IPS-11a (cell line): ENCODE measurements around the gene RAD18.

Source experiments
- H3K4me3 ChIP-seq: one replicate; pipeline ENCODE4 v1.5.1; 2013; ENCODE audit warnings: low read depth, low read length, control low read depth

RAD18 gene

DNA sequence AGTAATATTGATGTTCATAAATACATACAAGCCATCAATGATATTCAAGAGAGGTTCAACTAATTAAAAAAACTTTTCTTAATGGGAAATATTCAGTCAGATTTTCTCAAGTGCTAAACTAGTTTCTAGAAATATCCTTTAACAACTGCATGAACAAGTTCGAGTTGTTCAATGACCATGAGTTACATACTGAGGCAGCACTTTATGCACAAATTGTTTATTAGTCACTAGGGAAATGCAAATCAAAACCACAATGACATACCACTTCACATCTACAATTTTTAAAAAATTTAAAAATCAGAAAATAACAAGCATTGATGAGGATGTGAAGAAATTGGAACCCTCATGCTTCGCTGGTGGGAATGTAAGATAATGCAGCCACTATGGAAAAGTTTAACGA is 62.4 kb downstream of the RAD18 start:
- H3K4me3 ChIP-seq, result no peak overlapping the region

DNA sequence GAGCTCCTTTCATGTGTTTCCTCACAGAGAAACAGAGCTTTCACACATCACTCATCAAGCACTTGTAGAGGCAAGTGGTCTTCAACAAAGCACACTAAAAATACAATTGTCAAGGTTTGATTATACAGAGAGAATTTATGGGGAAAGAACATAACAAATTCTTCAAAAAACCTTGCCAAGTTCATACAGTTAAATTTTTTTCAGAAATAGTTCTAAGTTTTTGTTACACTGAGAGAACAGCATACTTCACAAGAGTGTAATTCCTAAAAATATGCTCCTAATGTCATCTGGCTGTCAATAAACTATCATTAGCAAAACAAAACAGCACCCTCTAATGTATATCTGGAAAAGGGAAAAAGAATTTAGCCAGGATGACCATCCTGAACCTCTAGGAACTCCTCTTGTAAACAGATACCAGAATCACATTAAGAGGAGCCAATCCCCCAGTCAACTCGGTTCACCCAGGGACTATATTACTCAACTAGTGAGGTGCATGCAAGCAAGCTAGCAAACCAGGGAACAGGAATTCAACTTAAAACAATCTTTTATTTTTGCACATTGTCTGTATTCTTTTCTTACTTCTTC is 63.3 kb downstream of the RAD18 start:
- no peak overlapping the region for H3K4me3 ChIP-seq

DNA sequence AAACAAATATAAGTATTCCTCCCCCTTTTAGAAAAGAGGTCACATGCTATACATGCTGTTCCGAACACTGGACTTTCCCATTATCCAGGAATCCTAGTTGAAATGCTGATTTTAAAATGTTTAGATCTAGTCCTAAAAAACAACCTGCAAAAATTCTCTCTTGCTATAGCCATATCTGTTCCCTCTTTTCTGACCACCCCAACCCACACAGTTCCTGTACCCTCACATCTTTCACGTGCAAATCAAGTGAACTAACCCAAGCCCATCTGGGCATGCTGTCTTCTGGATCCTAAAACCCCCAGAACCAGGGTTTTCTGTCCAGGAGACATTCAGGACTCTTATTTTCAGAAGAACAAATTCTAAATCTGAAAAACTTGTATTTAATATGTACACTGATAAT is 67.4 kb downstream of the RAD18 start:
- no peak overlapping the region for H3K4me3 ChIP-seq

DNA sequence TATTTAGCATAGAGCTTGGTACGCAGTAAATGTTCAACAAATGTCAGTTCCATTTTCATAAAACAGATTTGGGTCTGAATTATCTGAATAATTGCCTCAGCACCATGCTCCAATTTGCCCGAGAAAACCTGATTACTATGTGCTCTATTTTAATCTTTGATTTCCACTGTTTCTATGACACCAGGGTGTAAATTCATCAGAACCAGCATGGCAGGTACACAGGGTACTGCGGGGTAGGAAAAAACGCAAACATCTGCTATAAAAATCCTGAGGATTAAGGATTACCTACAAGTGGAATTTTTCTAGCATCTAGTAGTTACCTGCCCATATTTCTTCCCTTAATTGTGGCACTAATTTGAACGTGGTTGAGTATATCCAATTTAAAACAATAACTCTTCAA is 70.3 kb downstream of the RAD18 start:
- no peak overlapping the region for H3K4me3 ChIP-seq

DNA sequence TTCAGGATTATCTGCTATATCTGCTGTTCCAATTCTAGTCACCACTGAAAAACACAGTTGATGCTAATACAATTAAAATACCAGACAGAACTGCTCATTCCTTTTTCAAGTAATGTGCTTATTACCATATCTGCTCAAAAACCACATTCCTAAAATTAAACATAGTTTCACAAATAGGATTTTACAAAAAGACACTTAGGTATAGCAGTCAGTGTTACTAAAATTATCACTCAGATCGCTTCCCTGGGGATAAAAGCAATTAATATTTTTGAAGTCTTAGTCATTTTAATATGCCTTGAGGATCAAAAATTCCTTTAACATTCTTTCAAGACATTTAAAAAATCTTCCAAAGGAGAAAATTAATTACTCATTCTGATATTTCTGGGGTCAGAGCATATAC is 71.5 kb downstream of the RAD18 start:
- no peak overlapping the region for H3K4me3 ChIP-seq

DNA sequence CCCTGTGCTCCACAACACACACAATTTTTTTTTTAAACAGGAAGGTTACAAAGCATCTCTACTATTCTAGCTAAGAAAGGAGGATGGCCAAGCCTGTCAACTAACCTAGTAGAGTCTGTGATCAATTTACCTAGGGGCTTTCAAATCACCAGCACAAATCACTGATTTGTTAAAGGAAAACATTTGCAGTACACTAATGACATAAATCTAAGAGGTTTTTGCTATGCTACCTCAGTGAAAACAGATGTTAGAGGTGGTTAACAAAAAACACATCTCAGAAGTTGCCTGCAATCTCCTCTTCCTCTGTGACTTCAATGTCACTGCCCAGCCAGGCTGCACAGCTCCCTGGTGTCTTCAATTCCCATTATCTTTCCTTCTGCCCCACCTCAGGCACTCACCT is 72.0 kb downstream of the RAD18 start:
- no peak overlapping the region for H3K4me3 ChIP-seq

DNA sequence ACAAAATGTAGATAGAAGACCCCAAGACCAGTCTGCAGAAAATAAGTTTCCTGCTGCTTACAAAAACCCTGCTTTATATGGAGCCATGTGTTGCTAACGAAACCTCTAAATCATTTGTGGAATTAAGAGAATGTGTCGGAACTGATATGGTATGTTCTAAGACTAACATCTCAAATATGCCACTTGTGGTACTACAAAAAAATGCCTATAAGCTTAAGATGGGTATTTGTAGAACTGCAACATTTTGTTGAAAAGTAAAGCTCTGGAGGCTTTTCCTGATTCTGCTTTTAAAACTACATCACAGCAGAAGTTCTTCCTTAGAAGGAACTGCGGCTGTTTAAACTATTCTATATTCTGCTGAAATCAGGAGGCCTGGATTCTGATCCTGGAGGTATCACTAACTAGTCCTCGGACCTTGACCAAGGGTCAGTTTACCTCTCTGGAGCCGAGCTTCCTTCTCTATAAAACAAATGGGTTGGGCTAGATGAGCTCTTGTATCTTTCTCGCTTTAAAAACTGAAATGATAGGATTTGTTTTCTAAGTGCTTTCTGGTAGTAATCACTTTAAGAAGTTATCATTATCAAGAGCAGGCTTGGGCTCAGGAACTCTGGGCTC is 74.9 kb downstream of the RAD18 start:
- H3K4me3 ChIP-seq, result no peak overlapping the region

DNA sequence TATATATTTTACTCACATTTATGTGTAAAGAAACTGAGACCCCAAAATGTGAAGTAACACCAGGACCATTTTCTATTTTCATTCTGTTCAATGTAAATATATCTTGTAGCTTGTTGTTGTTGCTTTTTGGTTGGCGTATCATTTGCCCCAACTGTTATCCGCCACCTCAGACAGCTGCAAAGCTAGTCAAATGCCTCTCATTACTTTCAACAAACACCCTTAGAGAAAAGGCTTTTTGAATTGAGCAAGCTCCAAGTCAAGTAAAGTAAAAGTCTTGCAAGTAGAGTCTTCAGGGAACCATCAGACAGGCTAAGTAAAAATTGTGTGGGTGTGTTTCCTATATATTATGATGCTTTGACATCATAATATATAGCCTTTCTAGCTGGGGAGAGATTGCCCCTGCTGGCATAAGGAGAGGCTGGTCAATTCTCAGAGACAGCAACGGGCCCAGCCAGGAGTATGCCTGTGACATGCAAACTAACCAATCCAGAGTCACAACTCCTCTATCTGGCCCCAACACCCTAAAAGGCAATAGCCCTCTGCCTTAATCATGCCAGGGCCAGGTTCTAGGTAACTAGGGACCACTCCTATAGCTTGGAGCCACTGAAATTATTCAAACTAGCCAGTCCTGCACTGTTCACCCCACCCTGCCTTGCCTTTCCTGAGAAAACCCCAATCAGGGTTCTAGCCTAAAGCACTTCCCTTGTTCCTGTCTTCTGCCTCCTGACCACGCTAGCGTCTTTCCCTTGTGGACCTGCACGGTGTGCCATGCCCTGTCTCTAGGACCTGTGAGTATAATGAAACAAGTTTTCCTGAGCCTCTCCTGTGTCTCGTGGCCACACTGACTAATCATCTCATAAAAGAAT is 75.6 kb downstream of the RAD18 start:
- no peak overlapping the region for H3K4me3 ChIP-seq

DNA sequence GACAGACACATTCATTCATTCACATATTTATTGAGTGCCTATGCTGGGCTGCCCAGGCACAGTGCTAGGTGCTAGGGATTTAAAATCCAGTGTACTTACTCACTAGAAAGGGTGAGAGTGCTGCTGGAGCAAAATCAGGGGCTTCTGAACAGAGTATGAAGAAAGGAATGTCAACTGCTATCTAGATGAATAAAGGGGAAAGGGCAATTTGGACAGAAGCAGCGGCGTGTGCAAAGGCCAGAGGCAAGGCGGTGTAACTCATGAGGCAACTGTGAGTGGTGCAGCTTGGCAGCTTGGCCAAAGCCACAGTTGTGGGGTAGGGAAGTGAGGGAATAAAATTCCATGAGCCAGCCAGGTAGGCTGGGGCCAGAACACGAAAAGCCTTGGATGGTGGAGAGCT is 76.7 kb downstream of the RAD18 start:
- no peak overlapping the region for H3K4me3 ChIP-seq

DNA sequence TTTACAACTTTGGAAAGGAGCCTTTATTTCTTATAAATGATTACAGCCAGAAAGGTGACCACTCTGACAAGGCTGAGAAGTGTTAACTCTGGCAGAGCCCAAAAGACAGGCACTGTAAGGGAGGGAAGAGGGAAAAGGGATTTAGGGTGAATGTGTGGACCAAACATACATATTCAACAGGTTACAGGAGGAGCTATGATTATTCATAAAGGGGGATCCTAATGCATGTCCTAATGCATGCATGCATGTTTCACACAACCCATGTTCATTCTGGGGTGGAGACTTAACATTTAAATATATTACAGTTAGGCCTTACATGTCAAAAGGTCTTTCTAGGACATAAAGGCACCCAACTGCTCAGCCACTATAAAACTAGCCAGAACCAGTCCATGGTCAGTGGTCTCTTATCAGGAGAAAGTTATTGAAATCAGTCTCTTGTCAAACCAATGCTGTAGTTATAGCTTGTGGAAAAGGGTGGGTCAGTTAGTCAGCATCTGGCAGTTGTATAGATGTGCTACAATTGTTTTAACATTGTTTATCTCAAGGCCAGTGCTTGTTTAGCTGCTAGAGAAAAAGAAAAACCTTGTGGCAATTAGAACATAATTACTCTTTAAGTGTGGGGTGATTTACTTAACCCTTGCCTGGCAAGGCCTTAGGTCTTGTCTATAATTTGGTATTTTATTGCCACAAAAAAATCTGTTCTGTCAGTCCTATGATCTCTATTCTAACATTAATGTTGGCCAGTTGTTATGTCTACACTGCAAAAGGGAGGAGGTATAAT is 77.5 kb downstream of the RAD18 start:
- H3K4me3 ChIP-seq, result no peak overlapping the region

DNA sequence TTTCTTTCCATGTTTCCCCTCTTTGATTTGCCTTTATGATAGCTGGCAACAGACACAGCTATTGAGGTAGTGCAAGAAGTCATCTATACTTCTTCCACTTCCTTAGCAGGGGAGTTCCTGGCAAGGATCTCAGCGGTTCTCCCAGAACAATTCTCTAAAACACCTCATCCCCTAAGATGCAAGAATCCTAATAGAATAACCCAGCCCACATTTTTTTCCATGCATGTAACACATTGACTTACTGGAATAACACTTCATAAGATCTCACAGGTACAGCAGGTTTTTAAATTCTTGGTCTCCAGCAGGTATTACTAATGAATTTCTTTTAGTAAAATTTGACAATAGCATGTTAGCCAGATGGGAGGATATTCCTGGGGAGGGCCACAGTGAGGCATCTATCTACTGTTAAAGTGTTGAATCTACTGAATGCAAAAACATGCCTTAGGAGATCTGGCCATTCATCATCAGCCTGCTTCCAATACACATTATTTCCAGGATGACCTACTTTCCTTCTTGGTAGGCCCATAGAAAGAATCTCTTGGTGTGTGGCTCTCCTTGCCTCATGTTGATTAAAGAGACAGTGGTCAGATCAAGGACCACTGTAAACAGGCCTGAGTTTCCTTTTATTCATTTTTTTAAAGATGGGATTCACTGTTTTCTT is 78.5 kb downstream of the RAD18 start:
- H3K4me3 ChIP-seq, result no peak overlapping the region

DNA sequence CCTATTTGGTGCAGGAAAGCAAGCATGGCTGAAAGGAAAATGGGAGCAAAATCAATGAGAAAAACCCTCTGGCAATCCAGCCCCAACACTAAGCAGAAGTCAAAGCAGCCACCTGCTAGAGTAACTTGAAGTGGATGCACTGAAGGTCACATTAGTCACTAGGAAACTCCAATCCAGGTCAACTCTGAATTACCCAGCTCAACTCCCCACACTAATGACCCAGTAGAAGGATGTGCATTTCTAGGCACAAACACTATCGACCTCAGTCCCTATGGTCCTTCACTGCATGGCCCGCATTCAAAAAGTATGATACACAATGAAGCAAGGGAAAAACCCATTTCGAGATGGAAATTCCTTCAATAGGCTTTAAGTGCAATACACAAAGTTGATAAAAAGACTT is 80.6 kb downstream of the RAD18 start:
- no peak overlapping the region for H3K4me3 ChIP-seq

DNA sequence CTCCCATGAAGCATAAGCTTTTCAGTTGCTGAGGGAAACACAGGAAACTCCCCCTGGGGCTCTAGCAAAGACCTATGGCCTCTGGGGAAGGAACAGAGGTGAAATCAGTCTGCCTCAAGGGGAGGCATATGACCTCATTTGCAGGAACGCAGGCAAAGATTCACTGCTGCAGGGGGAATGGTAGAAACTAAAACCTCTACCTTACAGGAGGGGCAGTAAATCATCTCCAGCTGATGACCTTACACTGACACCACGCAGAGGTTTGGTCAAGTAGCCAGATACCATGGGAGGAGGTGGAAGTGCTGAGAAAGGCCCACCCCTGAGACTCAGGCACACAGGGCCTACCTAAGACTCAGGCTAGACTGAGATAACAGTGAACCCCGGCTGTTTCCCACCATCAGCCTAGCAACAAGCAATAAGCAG is 81.1 kb downstream of the RAD18 start:
- no peak overlapping the region for H3K4me3 ChIP-seq

DNA sequence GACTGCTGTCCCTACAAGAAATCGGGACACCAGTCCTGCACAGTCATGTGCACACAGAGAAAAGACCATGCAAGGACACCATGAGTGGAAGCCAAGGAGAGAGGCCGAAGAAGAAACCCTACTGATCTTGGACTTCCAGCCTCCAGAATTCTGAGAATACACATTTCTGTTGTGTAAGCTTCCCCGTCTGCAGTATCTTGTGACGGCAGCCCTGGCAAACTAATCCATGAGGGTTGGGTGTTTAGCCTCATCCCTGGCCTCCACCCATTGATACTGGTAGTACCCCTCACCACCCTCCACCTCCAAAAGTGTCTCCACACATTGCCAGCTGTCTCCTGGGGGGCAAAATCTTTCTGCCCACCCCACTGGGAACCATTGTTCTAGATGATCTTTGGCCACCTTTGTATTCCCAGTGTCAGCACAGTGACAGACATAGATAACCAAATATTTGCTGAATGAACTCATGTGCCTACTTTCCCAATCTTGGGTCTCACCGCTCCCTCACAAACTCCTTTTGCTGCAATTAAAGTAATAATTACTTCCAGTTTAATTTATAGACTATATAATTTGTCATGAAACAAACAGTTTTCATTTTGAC is 83.8 kb downstream of the RAD18 start:
- no peak overlapping the region for H3K4me3 ChIP-seq

DNA sequence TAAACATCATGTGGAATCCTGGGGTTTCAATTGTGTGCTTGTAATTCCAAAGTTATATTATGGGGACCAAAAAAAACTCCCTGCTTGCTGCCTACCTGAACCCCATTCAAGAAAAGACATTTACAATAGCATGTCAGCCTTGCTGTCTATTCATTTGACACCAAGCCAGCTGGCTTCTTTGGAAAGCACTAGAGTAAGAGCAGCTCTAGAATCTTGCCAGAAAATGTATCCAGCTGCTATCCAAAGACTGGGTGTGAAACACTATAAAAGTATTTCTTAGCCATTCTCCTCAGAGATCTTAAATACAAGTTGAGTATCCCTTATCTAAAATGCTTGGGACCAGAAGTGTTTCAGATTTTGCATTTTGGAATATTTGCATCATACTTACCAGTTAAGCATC is 87.4 kb downstream of the RAD18 start:
- no peak overlapping the region for H3K4me3 ChIP-seq

DNA sequence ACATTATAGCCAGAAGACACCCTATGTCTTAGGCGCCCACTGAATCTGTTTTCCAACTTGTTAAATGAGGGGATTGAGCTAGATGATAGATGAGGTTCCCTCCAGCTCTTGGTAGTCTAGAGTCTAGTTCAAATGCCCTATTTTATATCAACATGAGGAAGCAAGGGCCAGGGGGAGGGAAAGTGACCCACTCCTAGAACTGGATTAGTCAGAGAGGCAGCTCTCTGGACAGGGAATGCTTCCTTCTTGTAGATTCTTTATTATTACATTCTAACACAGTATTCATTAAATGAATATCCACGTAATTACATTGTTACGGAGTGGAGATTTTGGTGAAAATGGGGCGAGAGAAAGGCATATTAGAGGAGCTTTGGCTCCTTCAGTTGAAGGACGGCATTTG is 89.5 kb downstream of the RAD18 start:
- no peak overlapping the region for H3K4me3 ChIP-seq

DNA sequence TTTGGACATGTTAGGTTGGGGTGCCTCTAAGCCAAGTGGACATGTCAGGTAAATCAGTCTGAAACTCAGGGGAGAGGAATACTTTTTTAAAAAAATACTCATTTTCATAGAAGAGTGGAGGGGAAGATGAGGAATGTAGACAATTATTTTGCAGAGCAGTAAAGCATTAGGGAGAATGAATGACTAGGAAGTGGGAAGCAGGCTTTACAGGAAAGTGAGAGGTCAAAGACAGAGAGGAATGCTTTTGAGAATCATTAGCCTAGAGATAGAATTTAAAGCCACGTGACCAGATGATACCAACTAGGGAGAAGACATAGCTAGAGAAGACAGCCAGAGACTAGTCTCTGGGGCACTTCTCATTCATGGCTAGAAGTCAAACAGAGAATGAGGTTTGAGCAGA is 91.0 kb downstream of the RAD18 start:
- H3K4me3 ChIP-seq, result no peak overlapping the region

DNA sequence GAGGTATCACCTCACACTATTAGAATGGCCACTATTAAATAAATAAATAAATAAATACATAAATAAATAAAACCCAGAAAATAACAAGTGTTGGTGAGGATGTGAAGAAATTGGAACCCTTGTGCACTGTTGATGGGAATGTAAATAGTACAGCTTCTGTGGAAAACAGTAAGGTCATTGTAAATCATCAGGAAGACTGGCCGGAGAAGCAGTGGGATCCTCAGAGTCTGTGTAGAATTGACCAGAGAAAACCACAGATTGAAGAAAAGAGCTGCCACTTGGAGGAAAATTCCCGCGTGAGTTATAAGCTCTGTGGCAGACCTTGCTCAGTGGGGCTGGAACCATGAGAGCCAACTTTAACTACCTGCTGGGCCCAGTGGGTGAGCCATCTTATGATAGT is 92.0 kb downstream of the RAD18 start:
- no peak overlapping the region for H3K4me3 ChIP-seq

DNA sequence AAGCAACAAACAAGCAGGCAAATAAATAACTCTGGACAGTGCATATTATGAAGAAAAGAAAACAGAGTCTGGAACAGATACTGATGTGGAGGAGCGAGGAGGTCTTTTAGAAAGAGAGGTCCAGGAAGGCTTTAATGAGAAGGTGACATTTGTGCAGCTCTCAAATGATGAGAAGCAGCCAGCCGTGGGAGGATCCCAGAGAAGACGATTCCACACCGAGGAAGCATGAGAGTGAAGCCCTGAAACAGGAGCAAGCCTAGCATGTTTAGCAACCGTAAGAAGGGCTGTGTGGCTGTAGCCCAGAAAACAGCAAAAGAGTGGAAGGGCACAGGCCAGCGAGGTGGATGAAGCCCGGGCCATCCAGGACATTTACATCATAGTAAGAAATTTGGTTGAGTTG is 93.1 kb downstream of the RAD18 start:
- H3K4me3 ChIP-seq, result no peak overlapping the region

DNA sequence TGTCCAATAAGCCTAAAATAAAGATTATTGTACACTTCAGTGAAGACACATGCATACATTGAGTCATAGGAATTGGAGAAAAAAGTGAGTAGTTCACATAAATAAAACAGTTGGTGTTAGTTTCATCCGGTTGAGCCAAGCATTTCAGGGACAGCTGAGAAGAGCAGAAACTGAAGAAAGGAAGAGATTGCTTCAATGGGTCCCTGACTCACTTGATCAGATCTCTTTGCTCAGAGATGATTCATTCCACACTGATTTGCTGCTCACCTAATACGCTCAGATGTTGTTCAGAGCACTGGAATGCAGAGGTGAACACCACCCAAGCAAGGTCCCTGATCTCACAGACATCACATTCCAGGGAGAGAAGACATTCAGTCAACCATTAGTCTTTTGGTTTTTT is 93.7 kb downstream of the RAD18 start:
- no peak overlapping the region for H3K4me3 ChIP-seq

DNA sequence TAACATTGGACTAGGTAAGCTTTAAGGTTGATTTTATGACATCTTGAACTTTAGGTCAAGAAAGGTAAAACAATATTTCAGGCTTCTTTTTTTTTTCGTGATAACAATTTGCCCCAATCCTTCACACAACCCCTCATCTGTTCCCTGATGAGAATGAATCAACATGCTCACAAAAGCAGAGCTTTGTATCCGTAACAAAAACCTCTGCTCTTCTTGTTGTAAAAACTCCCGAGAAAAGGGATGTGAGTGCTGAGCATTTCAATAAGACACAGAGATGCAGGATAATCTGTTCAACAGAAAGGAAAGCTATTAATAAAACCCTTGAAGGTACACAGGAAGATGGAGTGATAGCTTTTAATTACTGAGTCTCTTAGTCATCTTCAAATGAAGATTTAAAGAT is 94.3 kb downstream of the RAD18 start:
- H3K4me3 ChIP-seq, result no peak overlapping the region
